Esophagus muscularis mucosa (tissue), 4 donors: ENCODE results near the gene HAGH. TPM values are rescaled to one million over a fixed set of nuclear protein-coding genes. Genes with fewer than 3 reads are reported as not detected.
A peak's percentile ranks its signal among the peaks of the same experiment; 100 is the strongest.

Experiments used
- DNase-seq: peaks from one replicate; pipeline ENCODE4 v3.0.0-alpha.2; 2017; ENCODE audit errors: extremely low spot score
- H3K27ac ChIP-seq, 4 donors: fragments of 200-600 bp; sonication (generic); replicated peaks in 1 of 4; 1 replicate in 3 of 4; 2 replicates in 1 of 4; pipeline ENCODE4 v1.5.1; 2016 to 2019; ENCODE audit warnings: mild to moderate bottlenecking in 1 of 4
- H3K27me3 ChIP-seq, 4 donors: fragments of 200-600 bp; sonication (generic); one replicate each; pipeline versions ENCODE4 v1.5.1 to v1.6.0; 2016 to 2019
- H3K36me3 ChIP-seq, 4 donors: fragments of 200-600 bp; sonication (generic); one replicate each; pipeline ENCODE4 v1.5.1; 2016 to 2019
- H3K4me1 ChIP-seq, 4 donors: fragments of 200-600 bp; sonication (generic); one replicate each; pipeline ENCODE4 v1.5.1; 2016 to 2019
- H3K4me3 ChIP-seq, 4 donors: fragments of 200-600 bp; sonication (generic); 1 replicate in 2 of 4; 2 replicates in 2 of 4; pipeline ENCODE4 v1.5.1; 2016 to 2019; ENCODE audit warnings: mild to moderate bottlenecking in 4 of 4, moderate library complexity in 1 of 4
- H3K9me3 ChIP-seq, 4 donors: fragments of 200-600 bp; sonication (generic); 1 replicate in 3 of 4; 2 replicates in 1 of 4; pipeline ENCODE4 v1.5.1; 2016 to 2019
- CTCF ChIP-seq, 3 experiments: fragments of 200-600 bp in 2 of 3; fragments of 450-650 bp in 1 of 3; sonication (generic) in 2 of 3; IDR thresholded peaks; one replicate each; pipeline ENCODE4 v1.5.1; 2017 to 2019; ENCODE audit warnings: antibody characterized with exemption in 3 of 3, mild to moderate bottlenecking in 2 of 3, moderate library complexity in 1 of 3
- EP300 ChIP-seq: sonication (generic); formaldehyde crosslinking; IDR thresholded peaks from one replicate; pipeline ENCODE4 v1.6.1; 2017; ENCODE audit warnings: antibody characterized with exemption
- POLR2A ChIP-seq: fragments of 450-650 bp; IDR thresholded peaks from one replicate; pipeline ENCODE4 v1.6.1; 2017; ENCODE audit warnings: antibody characterized with exemption, moderate library complexity, mild to moderate bottlenecking, low read depth
- POLR2AphosphoS5 ChIP-seq, 2 donors: sonication (generic); formaldehyde crosslinking; IDR thresholded peaks; one replicate each; pipeline ENCODE4 v1.6.1; 2017; ENCODE audit warnings: antibody characterized with exemption in 2 of 2
- WGBS: methylation state at CpG from one replicate; pipeline ENCODE4 v1.1.5; 2018; 5-methylcytosine and 5-hydroxymethylcytosine counted together
- intact Hi-C: fragments of 100-400 bp; cut with DNase I; formaldehyde crosslinking; loops from one replicate; pipeline ENCODE4 v1.15.1; 2023
- total RNA-seq, 4 donors: library from RNA; depleted of rRNA; stranded (reverse); fragments of >200 nt; gene quantifications; one replicate each; pipeline versions ENCODE4 v1.1.0 to v1.2.1, GENCODE V29; 2016

HAGH gene
- total RNA-seq, 4 donors from 2014 or later = 148 to 264 (median 180) TPM

GRCh38 chr16:1770328-1771187 lies 56.1 kb downstream of the HAGH start:
- TF ChIP-seq POLR2A = peak; percentile 9
- no peak for TF ChIP-seq CTCF (IDR thresholded peaks at IDR 0.05)
- TF ChIP-seq POLR2AphosphoS5 (IDR thresholded peaks at IDR 0.05) = peak; percentile 48 to 80
- no peaks in the 10 kb centered on the region for H3K9me3 ChIP-seq
- H3K4me1 ChIP-seq = peaks cover 36 to 60% (median 54%) of the 10 kb centered on the region in 4 donors
- WGBS = 9% methylated on average over 21 of the region's 81 CpGs
- intact Hi-C loops = loop anchor here (5.0 kb wide), 2 partner anchors 63 to 158 kb away; partner anchors contain the start of genes CRAMP1, IFT140 and MAPK8IP3
- H3K4me3 ChIP-seq = peak overlapping the region; percentile 72 to 100 (median 88)
- H3K27me3 ChIP-seq = no peaks in the 10 kb centered on the region
- H3K36me3 ChIP-seq = peaks cover 33 to 51% (median 50%) of the 10 kb centered on the region in 4 donors
- DNase-seq = no peak
- H3K27ac ChIP-seq = peak overlapping the region; percentile 87 to 95 (median 90)

GRCh38 chr16:1769402-1770300 lies 57.0 kb downstream of the HAGH start:
- TF ChIP-seq POLR2AphosphoS5 (IDR thresholded peaks at IDR 0.05) = no peak
- TF ChIP-seq EP300 = no peak
- TF ChIP-seq CTCF (IDR thresholded peaks at IDR 0.05) = no peak
- TF ChIP-seq POLR2A = no peak
- Histone ChIP-seq H3K27ac (peak overlapping the region; percentile 87 to 95 (median 90)), H3K36me3 (peaks cover 38 to 53% (median 52%) of the 10 kb centered on the region in 4 donors), H3K9me3 (no peaks in the 10 kb centered on the region), H3K4me1 (peaks cover 31 to 50% (median 47%) of the 10 kb centered on the region in 4 donors), H3K27me3 (no peaks in the 10 kb centered on the region), H3K4me3 (peak overlapping the region; percentile 72 to 100 (median 88))
- WGBS = 52% methylated on average over 7 of the region's 27 CpGs
- intact Hi-C loops = loop anchor here (5.0 kb wide), 2 partner anchors 62 to 157 kb away; partner anchors contain the start of genes CRAMP1, IFT140 and MAPK8IP3
- DNase-seq = no peak

- peaks cover 38 to 61% (median 60%) of the 10 kb centered on the region in 4 donors for H3K36me3 ChIP-seq
- no peak for DNase-seq
- H3K4me3 ChIP-seq = no peak overlapping the region
- H3K27me3 ChIP-seq = no peaks in the 10 kb centered on the region
- WGBS = 78% methylated on average over 25 of the region's 26 CpGs
- intact Hi-C loops = no loop called here
- no peaks in the 10 kb centered on the region for H3K9me3 ChIP-seq
- peak overlapping the region; percentile 87 to 95 (median 90) for H3K27ac ChIP-seq
- peaks cover 23 to 47% (median 42%) of the 10 kb centered on the region in 4 donors for H3K4me1 ChIP-seq
- TF ChIP-seq EP300 = no peak
- TF ChIP-seq POLR2A = no peak
- no peak for TF ChIP-seq POLR2AphosphoS5 (IDR thresholded peaks at IDR 0.05)
- no peak for TF ChIP-seq CTCF (IDR thresholded peaks at IDR 0.05)
Measured at GRCh38 chr16:1768767-1769401, 57.7 kb downstream of the HAGH start.

- peak overlapping the region in 1 of 4 donors; percentile 91 for H3K27ac ChIP-seq
- TF ChIP-seq POLR2A (no peak), POLR2AphosphoS5 (IDR thresholded peaks at IDR 0.05) (no peak), CTCF (IDR thresholded peaks at IDR 0.05) (no peak), EP300 (no peak)
- no peaks in the 10 kb centered on the region for H3K27me3 ChIP-seq
- intact Hi-C loops = no loop called here
- no peak overlapping the region for H3K4me3 ChIP-seq
- no peak for DNase-seq
- no peaks in the 10 kb centered on the region for H3K9me3 ChIP-seq
- peaks cover 38 to 68% (median 67%) of the 10 kb centered on the region in 4 donors for H3K36me3 ChIP-seq
- H3K4me1 ChIP-seq = peaks cover 21 to 45% (median 40%) of the 10 kb centered on the region in 4 donors
- WGBS = 88% methylated on average over 32 of the region's 41 CpGs
Measured at GRCh38 chr16:1768061-1768766, 58.4 kb downstream of the HAGH start.
